HG03432 (cell line): ENCODE results near the gene RNASEH2B.
A peak's percentile ranks its signal among the peaks of the same experiment; 100 is the strongest.

Source experiments
- ATAC-seq: cut with Tn5 transposase; IDR thresholded peaks from one replicate; pipeline ENCODE4 v1.9.1; 2021; ENCODE audit warnings: mild to moderate bottlenecking, moderate library complexity; ENCODE audit not compliant: unreplicated experiment

RNASEH2B gene

DNA sequence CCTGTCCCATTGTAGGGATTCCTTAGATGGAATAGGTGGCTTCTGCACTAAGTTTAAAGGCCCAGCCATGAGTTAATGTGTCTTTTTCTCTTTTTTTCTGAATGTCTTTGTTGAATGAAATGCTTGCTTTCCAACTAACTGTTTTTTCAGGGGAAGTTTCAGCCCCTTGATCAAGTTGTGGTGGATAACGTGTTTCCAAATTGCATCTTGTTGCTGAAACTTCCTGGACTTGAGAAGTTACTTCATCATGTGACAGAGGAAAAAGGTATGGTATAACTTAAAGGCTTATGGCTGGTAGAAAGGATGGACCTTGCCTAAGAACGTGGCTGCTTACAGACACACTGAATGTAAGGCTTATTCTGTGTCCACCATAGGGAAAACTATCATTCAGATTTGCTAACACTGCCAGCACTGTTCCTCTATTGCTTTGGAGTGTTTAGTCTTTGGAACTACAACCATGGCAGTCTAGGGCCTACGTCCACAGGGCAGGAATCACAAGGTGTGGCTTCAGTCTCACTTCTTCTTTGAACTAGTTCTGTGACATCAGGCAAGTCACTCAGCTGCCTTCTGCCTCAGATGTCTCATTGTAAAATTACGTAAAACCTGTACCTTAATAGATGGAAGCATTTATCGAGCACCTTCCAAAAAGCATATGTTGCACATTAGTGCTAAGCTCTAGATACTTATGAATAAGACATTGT lies 25.3 kb downstream of the RNASEH2B start:
- ATAC-seq = no peak

DNA sequence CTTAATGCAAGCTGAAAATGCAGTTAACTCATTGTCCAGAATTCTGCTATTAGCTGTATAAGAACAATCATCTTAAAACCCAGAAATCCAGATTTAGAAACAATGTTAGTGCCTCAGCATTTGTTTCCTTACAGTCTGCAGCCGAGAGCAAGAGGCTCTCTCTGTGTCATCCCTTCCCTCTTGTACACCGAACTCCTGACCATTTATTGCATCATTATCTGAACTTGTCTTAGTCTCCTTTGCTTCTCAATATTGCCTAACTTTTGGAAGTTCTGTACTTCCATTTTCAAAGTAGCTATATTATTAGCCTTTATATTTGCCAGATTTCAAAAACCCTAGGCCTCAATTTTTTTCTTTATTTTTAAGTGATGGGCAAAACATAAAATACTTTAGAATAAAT lies 27.1 kb downstream of the RNASEH2B start:
- ATAC-seq = no peak

DNA sequence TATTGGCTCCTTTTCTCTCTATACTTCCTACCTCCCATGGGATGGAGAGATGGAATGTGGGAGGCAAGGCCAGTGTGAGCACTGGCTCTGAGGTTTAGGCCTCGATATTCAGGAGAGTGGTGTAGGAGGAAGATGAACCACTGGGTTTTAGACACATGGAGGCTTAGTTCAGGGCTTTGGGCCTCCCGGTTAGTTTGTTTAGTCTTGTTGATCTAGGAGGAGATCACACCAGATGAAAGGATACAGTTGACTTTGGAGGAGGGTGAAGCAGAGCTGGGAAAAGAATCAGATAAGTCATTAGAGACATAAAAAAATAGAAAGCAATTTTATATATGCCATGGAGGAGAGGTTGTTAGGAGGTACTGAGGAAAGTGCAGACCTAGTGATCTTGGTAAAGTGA lies 30.9 kb downstream of the RNASEH2B start:
- no peak for ATAC-seq

DNA sequence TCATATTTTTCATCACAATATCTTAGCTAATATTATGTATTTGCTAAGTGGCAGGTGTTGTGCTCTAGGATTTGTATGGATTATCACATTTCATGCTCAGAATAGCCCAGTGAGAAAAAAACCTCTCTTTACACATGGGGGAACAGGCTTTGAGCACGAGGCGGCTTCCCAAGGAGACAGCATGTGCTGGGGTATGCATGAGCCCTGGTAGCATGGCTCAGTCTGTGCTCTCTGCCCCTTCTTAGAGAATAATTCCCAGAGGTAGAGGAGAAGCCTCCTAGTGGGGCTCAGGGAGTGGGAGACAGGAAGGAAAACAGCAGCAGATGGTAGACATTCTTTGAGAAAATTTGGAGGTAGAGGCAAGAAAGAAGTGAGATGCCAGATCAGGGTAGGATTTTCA lies 31.6 kb downstream of the RNASEH2B start:
- ATAC-seq = no peak

DNA sequence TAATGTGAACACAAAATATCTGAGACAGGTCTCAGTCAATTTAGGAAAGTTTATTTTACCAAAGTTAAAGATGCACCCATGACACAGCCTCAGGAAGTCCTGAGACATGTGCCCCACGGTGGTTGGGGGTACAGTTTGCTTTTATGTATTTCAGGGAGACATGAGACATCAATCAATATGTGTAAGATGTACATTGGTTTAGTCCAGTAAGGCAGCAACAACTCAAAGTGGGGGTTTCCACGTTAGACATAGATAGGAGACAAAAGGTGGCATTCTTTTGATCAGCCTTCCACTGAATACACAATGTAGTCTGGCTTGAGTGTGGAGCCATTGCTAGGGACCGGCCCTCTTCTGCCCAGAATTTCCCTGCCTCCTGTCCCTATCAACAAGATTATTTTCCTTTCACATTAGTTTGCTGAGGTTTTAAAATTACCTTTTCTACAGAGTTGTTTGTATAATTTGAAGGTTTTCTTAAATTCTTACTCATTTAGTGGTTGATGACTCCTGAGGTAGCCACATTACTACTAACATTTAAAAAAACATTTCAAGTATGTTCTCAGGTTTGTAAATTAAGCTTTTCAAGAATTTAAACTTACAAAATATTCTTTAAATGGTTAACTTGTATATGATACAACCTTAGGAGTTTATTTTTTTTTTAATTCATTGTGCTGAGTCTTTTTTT lies 33.2 kb downstream of the RNASEH2B start:
- ATAC-seq = no peak

DNA sequence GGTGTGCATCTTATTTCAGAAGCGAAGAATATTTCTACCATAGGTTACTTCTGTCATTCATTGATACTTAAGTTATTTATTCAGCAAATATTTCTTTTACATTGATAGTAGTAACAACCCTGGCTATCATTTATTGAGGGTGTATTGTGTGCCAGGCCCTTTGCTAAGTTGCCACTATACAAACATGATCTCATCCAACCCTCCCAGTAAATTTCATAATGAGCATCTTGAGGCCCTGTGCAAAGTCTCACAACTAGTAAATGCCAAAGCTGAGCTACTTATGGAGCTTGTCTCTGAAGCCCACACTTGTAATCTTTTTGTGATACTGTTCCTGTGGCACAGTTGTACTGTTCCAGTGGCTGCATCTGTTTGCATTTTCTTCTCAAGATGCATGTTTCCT lies 36.1 kb downstream of the RNASEH2B start:
- ATAC-seq = no peak

DNA sequence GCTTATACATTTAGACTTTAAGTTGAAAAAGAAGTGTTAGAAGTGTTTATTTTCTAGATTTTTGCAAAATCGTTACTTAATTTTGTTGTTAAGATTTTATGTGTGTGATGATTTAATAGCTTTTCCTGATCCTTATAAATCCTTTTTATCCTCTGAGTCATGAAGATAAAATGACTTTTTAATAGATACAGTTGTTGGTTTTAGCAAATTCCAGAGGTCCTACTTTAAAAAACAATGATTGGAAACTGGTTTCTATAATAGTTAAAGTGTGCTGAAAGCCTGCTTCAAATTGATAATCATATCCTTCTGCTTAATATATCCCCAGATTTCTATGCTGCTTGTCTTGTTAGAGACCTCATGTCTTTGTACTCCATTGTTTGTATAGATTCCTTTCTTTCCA lies 39.0 kb downstream of the RNASEH2B start:
- no peak for ATAC-seq

DNA sequence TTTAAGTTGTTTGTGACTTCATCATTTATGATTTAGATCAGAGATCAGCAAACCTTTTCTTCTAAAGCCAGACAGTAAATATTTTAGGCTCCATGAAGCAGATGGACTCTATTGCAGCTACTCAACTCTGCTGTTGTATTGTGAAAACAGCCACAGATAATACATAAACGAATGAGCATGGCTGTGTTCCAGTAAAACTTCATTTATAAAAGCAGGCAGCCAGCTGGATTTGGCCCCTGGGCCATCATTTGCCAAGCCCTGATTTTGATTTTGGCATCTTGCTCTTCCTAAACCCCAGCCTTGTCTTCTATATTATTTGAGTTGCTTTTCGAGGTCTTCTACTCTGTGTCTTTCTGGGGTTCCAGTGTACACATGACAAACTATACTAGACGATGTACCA lies 41.3 kb downstream of the RNASEH2B start:
- no peak for ATAC-seq

DNA sequence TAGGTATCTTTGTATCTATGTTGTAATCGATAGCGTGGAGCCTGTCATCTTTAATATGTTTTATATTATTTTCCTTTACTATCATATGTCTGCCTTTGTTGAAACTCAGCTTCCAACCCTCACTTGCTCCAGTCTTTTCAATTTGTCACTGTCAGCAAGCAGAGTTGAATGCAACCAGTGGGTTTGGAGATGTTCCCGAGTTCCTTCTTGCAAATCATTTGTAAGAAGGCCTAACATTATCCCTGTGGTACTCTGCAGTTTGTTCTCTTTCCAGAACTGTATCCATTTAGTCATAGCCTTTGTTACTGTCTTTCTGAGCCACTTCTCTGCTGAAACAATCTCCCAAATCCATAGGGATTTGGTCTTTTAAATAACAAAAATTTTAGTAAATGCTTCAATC lies 41.8 kb downstream of the RNASEH2B start:
- ATAC-seq = no peak

DNA sequence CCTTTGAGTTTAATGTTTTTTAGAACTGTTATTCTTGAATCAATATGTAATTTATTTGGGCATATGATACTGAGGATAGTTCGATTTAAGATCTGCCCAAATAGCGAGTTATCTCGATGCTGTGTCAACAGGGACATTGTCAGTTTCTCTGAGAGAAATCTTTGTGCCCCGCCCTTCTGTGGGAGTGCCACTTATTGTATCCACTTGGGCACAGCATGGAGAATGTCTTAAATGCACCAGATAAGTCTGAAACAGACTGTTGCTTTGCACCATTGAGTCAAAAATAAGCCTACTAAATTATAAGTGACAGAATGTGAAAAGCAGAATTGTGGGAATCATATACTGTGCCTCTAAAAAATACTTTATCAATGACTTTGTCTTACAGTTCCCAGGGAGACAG lies 45.6 kb downstream of the RNASEH2B start:
- ATAC-seq = no peak

DNA sequence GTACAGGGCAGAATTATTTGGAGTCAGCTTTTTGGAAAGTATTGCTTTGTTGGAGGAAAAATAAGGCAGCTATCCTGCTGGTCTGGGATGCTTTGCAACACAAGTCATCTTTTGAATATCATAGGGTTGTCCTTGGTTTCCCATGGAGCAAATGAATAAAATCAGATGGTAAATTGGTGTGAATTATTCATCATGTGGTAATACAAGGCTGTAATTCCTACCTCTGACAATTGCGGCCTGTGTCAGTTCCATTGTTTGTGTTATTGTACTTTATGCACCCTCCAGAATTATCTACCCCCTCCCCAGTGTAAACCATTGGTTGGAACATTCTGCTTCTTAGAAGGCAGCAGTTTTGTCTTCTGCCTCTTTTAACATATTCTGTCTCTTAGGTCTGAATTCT lies 46.2 kb downstream of the RNASEH2B start:
- ATAC-seq = no peak

DNA sequence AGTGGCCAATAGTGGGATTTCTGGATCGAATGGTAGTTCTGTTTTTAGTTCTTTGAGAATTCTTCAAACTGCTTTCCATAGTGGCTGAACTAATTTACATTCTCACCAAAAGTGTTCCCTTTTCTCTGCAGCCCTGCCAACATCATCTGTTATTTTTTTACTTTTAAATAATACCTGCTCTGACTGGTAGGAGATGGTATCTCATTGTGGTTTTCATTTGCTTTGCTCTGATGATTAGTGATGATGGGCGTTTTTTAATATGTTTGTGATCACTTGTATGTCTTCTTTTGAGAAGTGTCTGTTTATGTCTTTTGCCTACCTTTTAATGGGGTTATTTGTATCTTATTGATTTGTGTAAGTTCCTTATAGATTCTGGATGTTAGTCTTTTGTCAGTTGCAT lies 48.0 kb downstream of the RNASEH2B start:
- ATAC-seq = no peak

DNA sequence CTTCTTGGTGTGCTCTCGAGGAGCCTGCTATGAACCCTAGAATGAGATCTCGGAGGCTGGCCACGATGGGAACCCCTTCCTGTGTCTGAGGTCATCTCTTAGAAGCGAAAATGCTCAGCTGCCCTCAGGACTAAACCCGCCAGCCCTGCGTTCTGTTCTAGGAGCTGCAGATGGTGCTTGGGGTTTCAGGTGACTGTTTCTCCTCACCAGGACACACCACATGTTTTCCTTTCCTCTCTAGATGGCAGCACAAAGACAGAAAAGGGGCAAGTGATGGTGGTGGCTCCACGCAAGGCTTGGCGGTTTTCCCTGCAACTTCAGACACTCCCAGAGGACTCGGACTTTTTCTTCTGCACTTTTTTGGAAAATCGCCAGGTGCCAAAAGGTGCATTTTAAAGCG lies 60.1 kb downstream of the RNASEH2B start:
- peak; percentile 58 for ATAC-seq

DNA sequence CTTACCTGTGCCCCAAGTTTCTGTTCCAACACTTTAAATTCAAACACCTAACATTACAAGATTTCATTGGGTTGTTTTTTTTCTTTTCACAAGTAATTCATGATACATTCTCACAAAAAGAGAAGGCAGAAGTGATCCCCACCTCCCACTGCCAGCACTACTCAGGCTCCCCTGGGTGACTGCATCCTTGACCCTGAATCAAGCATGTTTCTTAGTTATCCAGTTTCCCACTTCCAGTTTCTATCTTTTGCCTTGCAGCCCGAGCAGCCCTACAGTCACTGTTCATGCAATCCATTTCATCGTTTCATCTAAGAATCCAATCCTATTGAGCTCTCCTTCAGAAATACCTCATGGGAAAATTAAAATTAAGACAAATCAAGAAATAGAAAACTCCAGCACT lies 61.4 kb downstream of the RNASEH2B start:
- no peak for ATAC-seq

DNA sequence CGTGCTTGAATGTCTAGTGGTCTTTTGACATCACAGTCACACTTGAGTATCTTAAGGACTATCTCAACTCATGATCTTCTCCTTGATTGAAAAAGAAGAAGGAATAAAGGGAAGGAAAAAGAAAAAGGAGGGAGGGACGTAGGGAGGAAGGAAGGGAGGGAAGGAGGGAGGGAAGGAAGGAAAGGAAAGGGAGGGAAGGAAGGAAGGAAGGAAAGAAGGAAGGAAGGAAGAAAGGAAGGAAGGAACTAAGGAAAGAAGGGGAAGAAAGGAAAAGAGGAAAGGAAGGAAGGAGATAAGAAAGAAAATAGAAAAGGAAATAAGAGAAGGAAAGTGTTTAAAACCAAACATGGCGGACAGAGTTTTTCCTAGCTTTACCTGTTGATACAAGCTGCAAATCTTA lies 64.7 kb downstream of the RNASEH2B start:
- no peak for ATAC-seq

DNA sequence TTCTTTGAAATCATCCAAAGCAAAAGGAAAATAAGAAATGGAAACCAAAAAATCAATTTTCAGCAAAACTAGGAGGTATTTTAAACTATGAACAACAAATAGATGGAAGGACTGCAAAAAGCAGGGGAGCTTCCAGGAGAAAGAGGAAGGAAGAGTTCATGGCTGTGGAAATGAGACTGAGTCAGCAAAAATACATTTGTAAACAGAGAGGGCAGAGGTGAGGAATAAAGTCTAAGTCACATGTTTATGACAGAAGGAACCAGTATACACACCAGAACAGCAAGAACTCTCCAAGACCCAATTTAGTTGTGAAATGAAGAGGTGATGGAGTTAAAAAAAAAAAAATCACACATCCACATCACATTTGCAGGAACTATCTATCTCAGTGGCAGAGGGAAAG lies 69.6 kb downstream of the RNASEH2B start:
- ATAC-seq = no peak

DNA sequence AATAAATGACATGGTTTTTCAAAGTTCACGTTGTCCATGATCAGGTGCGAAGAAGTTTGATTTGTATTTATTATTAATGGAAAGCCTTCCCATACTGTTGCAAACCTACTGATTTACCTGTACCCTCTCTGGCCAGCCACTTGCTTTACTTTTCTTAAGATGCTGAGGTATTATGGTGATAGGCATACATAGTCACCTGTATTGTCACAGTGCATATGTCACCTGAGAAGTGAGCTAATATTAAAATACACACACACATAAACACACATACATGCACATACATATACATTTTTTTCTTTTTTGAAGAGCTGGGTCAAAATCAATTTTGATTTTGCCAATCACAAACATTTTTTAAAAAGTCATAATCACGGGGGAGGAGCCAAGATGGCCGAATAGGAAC lies 72.1 kb downstream of the RNASEH2B start:
- no peak for ATAC-seq

DNA sequence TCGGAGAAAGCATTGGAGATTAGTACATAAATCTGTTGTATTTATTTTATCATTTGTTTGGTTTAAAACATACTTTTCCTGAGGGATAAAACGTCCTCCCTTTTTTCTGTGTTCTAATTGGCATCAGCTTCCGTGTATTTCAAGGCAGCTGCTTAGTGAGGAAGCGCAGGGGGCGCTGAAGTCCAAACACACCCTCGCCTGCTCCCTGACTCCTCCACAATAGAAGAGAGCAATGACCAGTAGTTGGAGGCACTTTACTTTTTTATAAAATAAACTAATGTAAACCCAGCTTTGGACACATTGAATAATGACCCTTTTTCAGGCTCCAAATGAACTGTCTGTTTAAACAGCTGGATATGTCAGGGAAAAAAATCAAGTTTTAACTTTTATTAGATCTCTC lies 79.9 kb downstream of the RNASEH2B start:
- ATAC-seq = no peak

DNA sequence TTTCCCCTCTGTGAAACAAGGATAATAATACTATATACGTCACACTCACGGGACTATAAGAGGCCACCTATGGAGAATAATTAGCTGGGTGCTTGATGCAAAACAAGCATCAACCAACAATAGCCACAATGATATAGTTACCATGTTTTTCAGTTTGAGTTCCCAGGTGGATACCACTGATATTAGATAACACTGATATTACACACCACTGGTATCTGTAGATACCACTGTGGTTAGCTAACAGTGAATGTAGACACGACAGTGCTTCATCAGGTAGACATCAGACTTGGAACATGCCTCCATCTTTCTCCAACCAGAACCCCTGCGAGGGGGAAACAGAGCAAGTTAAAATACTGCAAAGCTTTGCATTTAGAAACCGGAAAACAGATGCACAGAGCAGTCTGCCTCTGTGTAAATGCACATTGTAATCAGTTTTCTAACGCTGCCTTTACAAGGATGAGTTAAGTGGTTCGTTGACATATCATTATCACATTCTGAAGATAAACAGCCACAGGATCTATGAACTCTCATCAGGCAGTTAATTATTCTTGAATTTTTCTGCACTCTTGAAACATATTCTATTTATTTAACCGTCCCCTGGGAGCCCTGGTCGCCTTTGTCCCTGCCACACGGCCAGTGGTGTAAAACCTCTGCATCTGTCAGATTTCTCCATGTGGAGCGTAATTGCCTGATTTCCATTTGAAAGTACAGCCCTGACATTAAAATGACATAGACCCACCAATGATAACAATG lies 80.7 kb downstream of the RNASEH2B start:
- no peak for ATAC-seq

DNA sequence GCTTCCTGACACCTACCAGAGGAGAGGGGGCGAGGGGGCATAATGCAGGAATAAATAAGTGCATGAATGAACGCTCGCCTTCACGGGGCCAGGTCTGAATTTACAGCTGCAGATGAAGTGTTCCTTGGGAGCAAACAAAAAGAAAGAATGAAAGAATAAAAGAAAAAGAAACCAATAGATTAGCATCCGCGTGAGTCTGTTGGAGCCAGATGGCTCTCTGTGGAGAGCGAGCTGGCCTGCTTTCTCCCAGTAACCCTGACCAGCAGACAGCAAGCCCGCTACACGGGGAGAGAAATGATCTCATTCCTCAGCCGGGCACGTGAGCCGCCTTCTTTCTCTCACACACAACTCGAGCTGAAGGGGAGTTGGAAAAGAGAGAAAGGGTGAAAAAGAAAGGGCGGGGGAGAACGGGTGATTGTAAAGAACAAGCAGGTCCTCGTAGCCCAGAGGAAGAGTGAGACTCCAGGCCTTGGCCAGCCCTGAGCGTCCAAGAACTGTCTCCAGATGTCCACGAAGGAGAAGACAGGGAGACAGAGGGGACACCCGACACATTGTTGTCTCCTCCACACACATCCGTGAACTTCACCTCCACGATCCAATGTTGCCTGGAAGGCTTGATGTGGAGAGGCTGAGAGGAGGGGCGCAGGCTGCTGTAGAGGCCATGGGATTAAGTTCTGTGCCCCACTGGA lies 81.4 kb downstream of the RNASEH2B start:
- ATAC-seq = no peak
